Body of pancreas (tissue), 4 donors: ENCODE data around the gene CDC42EP2.

Experiments
- CTCF ChIP-seq, 7 experiments: fragments of 450-650 bp in 4 of 7; fragments of 200-600 bp in 3 of 7; sonication (generic) in 3 of 7; IDR thresholded peaks; one replicate each; pipeline ENCODE4 v1.5.1; 2016 to 2019; ENCODE audit warnings: antibody characterized with exemption in 7 of 7
- POLR2A ChIP-seq, 3 donors: fragments of 450-650 bp; IDR thresholded peaks; one replicate each; pipeline ENCODE4 v1.6.1; 2016; ENCODE audit warnings: antibody characterized with exemption in 3 of 3, mild to moderate bottlenecking in 2 of 3

- TF ChIP-seq CTCF (IDR thresholded peaks at IDR 0.05), result no peak
- TF ChIP-seq POLR2A (IDR thresholded peaks at IDR 0.05), result no peak
Measured at GRCh38 chr11:65304613-65305012, 10.1 kb upstream of the CDC42EP2 start.
